Activated B cell treated with CpG ODN at 0.5 μM for 24 hours (primary cell): ENCODE measurements around the gene PLEKHA3. TPM values are rescaled to one million over a fixed set of nuclear protein-coding genes. Genes with fewer than 3 reads are reported as not detected.
"Not testable (repeated sequence)": the region's sequence is repeated elsewhere in the genome, so short reads cannot be mapped to it uniquely, and the experiment has no call there.

Experiments
- ATAC-seq: fragments of 200-7000 bp; cut with Tn5 transposase; one replicate; pipeline ENCODE4 v1.10.0; 2021; ENCODE audit warnings: low read depth, mild to moderate bottlenecking, moderate library complexity
- CTCF ChIA-PET: fragments of 350-600 bp; sonication (Branson Sonifier 250); formaldehyde crosslinking; loops from one replicate; lab custom pipeline; 2021; ENCODE audit warnings: antibody characterized with exemption; lab: Charles Lee
- POLR2A ChIA-PET: fragments of 350-600 bp; sonication (Branson Sonifier 250); formaldehyde crosslinking; loops from one replicate; lab custom pipeline; 2021; ENCODE audit warnings: antibody characterized with exemption; lab: Charles Lee
- DNase-seq: peaks from one replicate; pipeline ENCODE4 v3.0.0; 2022
- H3K27ac Mint-ChIP-seq: one replicate; pipeline ENCODE4 v1.8.0; 2020; ENCODE audit warnings: mixed read lengths
- H3K27me3 Mint-ChIP-seq: one replicate; pipeline ENCODE4 v1.8.0; 2021; ENCODE audit warnings: mixed read lengths
- H3K36me3 Mint-ChIP-seq: one replicate; pipeline ENCODE4 v1.8.0; 2021; ENCODE audit warnings: low read depth, mixed read lengths
- H3K4me1 Mint-ChIP-seq: one replicate; pipeline ENCODE4 v1.8.0; 2021; ENCODE audit warnings: mixed read lengths
- H3K4me3 Mint-ChIP-seq: one replicate; pipeline ENCODE4 v1.8.0; 2020; ENCODE audit warnings: mild to moderate bottlenecking, mixed read lengths
- H3K9me3 Mint-ChIP-seq: one replicate; pipeline ENCODE4 v1.8.0; 2020; ENCODE audit warnings: mixed read lengths
- CTCF ChIP-seq: fragments of 200-600 bp; IDR thresholded peaks from one replicate; pipeline ENCODE4 v1.8.0; 2022; ENCODE audit warnings: antibody characterized with exemption, mild to moderate bottlenecking
- intact Hi-C: fragments of 100-400 bp; cut with micrococcal nuclease; formaldehyde crosslinking; loops from one replicate; pipeline ENCODE4 v1.15.1; 2024
- total RNA-seq: library from RNA; stranded (reverse); gene quantifications from 2 replicates; pipeline ENCODE4 v1.2.3, GENCODE V29; 2022

The PLEKHA3 gene
- total RNA-seq, 1 donor from 2014 or later: 29.6 TPM

DNA sequence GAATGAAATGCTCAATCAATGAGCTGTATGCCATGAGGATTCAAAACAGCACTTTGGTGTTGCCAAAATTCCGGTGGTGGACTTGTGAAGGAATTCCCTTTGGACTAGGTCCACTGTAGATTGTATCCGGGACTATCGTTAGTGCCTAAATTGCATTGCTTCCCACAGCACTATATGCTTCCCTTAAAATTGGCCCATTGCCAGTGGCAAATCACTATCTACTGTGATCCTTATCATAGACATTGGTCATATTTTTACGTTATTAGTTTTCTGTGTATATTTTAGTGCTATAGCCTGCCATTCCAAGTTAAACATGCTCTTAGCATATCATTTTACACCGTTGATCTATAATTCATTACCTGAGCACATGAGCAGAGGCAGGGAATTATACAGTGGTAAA lies 27.4 kb upstream of the PLEKHA3 start:
- H3K36me3 Mint-ChIP-seq: peaks cover 18% of the 10 kb centered on the region
- ATAC-seq: no peak
- TF ChIP-seq CTCF: no peak
- no peak for DNase-seq
- H3K4me1 Mint-ChIP-seq: peaks cover 28% of the 10 kb centered on the region
- H3K27ac Mint-ChIP-seq: no peak overlapping the region
- no peaks in the 10 kb centered on the region for H3K9me3 Mint-ChIP-seq
- intact Hi-C loops: loop anchor here (10.0 kb wide), 2 partner anchors 812 to 1118 kb away; partner anchors contain the start of gene SESTD1
- H3K27me3 Mint-ChIP-seq: no peaks in the 10 kb centered on the region
- H3K4me3 Mint-ChIP-seq: no peak overlapping the region
- ChIA-PET CTCF (no interaction called here), POLR2A (interaction anchor here (1.0 kb wide), 1 partner anchor 29 kb away, joined by 6 read pairs; no protein-coding TSS in a partner anchor)

DNA sequence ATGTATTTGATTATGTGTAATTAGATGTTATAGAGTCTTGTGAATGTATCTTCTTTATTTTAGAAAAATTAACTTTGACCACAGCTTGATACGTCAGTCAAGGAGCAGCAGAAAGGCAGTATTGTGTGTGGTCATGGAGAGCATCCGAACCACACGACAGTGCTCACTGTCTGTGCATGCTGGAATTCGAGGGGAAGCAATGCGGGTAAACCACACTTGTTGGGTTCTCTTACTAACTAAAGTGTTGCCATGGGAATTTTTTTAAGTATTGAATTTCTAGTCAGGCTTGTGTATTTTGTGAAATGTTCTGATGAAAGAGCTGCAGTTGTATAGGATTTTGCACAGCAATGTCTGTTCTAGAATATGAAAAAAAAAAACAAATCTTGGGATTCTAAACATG lies 24.3 kb upstream of the PLEKHA3 start:
- ChIA-PET POLR2A (no interaction called here), CTCF (no interaction called here)
- intact Hi-C loops: loop anchor here (10.0 kb wide), 2 partner anchors 809 to 1121 kb away; partner anchors contain the start of gene SESTD1
- Mint-ChIP-seq H3K4me1 (peaks cover 6% of the 10 kb centered on the region), H3K4me3 (no peak overlapping the region), H3K27ac (no peak overlapping the region), H3K9me3 (no peaks in the 10 kb centered on the region), H3K27me3 (no peaks in the 10 kb centered on the region), H3K36me3 (peaks cover 1% of the 10 kb centered on the region)
- no peak for ATAC-seq
- TF ChIP-seq CTCF: no peak
- DNase-seq: no peak

DNA sequence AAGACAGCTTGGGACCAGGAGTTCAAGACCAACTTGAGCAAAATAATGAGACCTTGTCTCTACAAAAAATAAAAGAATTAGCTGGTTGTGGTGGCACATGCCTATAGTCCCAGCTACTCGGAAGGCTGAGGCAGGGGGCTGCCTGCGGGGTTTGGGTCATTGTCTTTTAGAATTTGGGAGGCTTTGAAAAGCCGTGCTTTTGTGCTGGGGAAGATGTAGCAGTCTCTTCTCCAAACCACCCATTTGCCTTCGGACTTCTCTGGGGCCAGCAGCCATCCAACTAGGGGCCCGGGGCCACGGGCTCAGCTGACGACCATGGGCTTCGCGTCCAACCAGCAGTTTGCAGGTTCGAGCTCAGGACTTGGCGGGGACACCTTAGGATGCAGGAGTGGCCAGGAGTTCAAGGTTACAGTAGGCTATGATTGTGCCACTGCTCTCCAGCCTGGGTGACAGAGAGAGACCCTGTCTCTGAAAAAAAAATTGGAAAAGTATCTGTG lies 22.8 kb upstream of the PLEKHA3 start:
- H3K27ac Mint-ChIP-seq: no peak overlapping the region
- CTCF ChIA-PET: no interaction called here
- H3K36me3 Mint-ChIP-seq: no peaks in the 10 kb centered on the region
- H3K27me3 Mint-ChIP-seq: no peaks in the 10 kb centered on the region
- H3K4me1 Mint-ChIP-seq: peaks cover under 1% of the 10 kb centered on the region
- H3K9me3 Mint-ChIP-seq: no peaks in the 10 kb centered on the region
- ATAC-seq: no peak
- POLR2A ChIA-PET: no interaction called here
- no peak overlapping the region for H3K4me3 Mint-ChIP-seq
- intact Hi-C loops: loop anchor here (10.0 kb wide), 2 partner anchors 807 to 1123 kb away; partner anchors contain the start of gene SESTD1
- DNase-seq: no peak
- TF ChIP-seq CTCF: no peak

- intact Hi-C loops: no loop called here
- CTCF ChIA-PET: no interaction called here
Observed at GRCh38 chr2:178469219-178469849, 10.9 kb upstream of the PLEKHA3 start.

DNA sequence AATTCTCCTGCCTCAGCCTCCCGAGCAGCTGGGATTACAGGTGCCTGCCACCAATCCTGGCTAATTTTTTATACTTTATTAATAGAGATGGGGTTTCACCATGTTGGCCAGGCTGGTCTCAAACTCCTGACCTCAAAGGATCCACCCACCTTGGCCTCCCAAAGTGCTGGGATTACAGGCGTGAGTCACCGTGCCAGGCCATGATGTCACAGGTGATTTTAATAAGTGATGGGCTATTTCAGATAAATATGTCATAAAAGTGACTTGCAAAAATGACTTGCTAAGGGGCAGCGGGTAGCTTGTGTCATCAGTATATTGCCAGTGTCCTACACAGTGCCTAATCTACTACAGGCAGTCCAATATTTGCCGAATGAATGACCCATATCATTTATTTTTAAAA lies 8.9 kb upstream of the PLEKHA3 start:
- H3K27ac Mint-ChIP-seq, H3K27me3 Mint-ChIP-seq, intact Hi-C loops, H3K9me3 Mint-ChIP-seq, H3K4me1 Mint-ChIP-seq, H3K4me3 Mint-ChIP-seq, ATAC-seq, CTCF ChIA-PET, DNase-seq: not testable (repeated sequence)
- H3K36me3 Mint-ChIP-seq: peaks cover 10% of the 10 kb centered on the region
- POLR2A ChIA-PET: interaction anchor here (0.7 kb wide), 1 partner anchor 96 kb away, joined by 3 read pairs; no protein-coding TSS in a partner anchor

More at GRCh38 chr2:178469219-178469849, 10.9 kb upstream of the PLEKHA3 start:
- Mint-ChIP-seq H3K9me3 (no peaks in the 10 kb centered on the region), H3K4me1 (no peaks in the 10 kb centered on the region), H3K27ac (no peak overlapping the region), H3K36me3 (peaks cover 10% of the 10 kb centered on the region), H3K27me3 (no peaks in the 10 kb centered on the region), H3K4me3 (no peak overlapping the region)
- POLR2A ChIA-PET: interaction anchor here (1.7 kb wide), 1 partner anchor 18 kb away, joined by 9 read pairs; the partner anchor contains the start of genes PJVK and PRKRA
- no peak for TF ChIP-seq CTCF
- ATAC-seq (no peak), DNase-seq (no peak)
